HG03045 (cell line): ENCODE results near the gene SELENOH.

Source experiments
- ATAC-seq: cut with Tn5 transposase; IDR thresholded peaks from one replicate; pipeline ENCODE4 v1.9.1; 2021; ENCODE audit warnings: mild to moderate bottlenecking, moderate library complexity; ENCODE audit not compliant: unreplicated experiment

SELENOH gene

GRCh38 chr11:57745206-57745605, 3.9 kb downstream of the SELENOH start:
- ATAC-seq: no peak

- no peak for ATAC-seq
Measured at GRCh38 chr11:57746920-57747319, 5.6 kb downstream of the SELENOH start.

GRCh38 chr11:57751176-57751575, 9.9 kb downstream of the SELENOH start:
- ATAC-seq: no peak

- ATAC-seq: no peak
Measured at GRCh38 chr11:57751676-57752253, 10.5 kb downstream of the SELENOH start, which contains the start of gene BTBD18. Gene BTBD18, minus strand, starts transcription at chr11:57751819. Its CDS starts 631 bp downstream, at chr11:57751188.

- no peak for ATAC-seq
Measured at GRCh38 chr11:57752954-57753353, 11.7 kb downstream of the SELENOH start.

- no peak for ATAC-seq
Measured at GRCh38 chr11:57758174-57758573, 16.9 kb downstream of the SELENOH start.

- peak; percentile 79 for ATAC-seq
Measured at GRCh38 chr11:57761301-57762234, 20.3 kb downstream of the SELENOH start, which contains the start of gene CTNND1. Gene CTNND1, plus strand, starts transcription at chr11:57761802. Its CDS starts 29,677 bp downstream, at chr11:57791479.

GRCh38 chr11:57762235-57762861, 21.1 kb downstream of the SELENOH start:
- ATAC-seq: no peak

- no peak for ATAC-seq
Measured at GRCh38 chr11:57763568-57763967, 22.3 kb downstream of the SELENOH start.

- ATAC-seq: no peak
Measured at GRCh38 chr11:57764021-57764420, 22.7 kb downstream of the SELENOH start.

- ATAC-seq: no peak
Measured at GRCh38 chr11:57764566-57764965, 23.3 kb downstream of the SELENOH start.

- ATAC-seq: no peak
Measured at GRCh38 chr11:57764972-57765371, 23.7 kb downstream of the SELENOH start.

- no peak for ATAC-seq
Measured at GRCh38 chr11:57770793-57771192, 29.5 kb downstream of the SELENOH start.

- no peak for ATAC-seq
Measured at GRCh38 chr11:57771365-57771764, 30.1 kb downstream of the SELENOH start.

- no peak for ATAC-seq
Measured at GRCh38 chr11:57772562-57772961, 31.3 kb downstream of the SELENOH start.

GRCh38 chr11:57773026-57773598, 31.8 kb downstream of the SELENOH start:
- no peak for ATAC-seq

- ATAC-seq: no peak
Measured at GRCh38 chr11:57775491-57775890, 34.2 kb downstream of the SELENOH start.

GRCh38 chr11:57776031-57776521, 34.8 kb downstream of the SELENOH start:
- no peak for ATAC-seq

- no peak for ATAC-seq
Measured at GRCh38 chr11:57776577-57777210, 35.4 kb downstream of the SELENOH start.

- no peak for ATAC-seq
Measured at GRCh38 chr11:57777969-57778317, 36.7 kb downstream of the SELENOH start.
